HG03575 (cell line): ENCODE data around the gene RNF186.
"Not testable (repeated sequence)": the region's sequence is repeated elsewhere in the genome, so short reads cannot be mapped to it uniquely, and the experiment has no call there.

Experiments
- ATAC-seq: cut with Tn5 transposase; IDR thresholded peaks from one replicate; pipeline ENCODE4 v1.9.1; 2021; ENCODE audit not compliant: unreplicated experiment, insufficient number of reproducible peaks, low FRiP score; ENCODE audit errors: extremely low read depth

RNF186 gene

DNA sequence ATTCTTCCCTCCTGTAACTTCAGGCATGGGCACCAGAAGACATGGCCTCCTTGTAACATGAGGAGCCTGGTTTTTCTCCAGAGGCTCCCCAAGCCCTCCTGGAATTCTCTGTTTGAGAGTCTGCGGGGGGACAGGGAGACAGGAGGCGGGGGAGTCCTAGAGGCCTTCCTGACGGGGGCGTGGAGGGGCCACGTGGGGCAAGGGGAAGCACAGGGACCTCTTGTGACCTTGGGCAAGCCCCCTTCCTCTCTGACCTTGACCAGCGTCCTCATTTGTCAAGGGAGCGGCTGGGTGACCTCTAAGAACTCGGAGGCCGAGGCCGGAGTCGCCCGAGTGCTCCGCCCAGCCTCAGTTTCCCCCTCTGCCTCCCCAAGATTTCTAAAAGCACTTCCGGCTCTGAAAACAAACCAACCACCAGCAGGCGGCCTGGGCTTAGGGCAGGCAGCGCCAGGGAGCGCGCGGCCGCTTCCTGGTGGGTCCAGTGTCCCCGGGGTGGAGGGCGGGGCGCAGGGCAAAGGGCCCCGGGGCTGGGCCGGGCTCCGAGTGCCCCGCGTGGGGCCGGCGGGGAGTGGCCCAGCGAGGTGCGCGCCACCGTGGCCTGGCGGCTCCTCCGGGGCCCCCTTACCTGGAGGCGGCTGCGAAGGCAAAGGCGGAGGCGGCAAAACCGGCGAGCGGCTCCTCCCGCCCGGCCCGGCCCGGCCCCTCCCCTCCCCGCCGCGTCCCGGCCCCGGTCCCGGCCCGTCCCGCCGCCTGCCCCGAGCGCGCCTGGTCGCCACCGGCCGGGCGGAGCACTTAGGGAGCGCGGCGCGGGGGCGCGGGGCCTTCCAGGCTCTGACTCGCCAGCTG lies 15.6 kb downstream of the RNF186 start, which contains the start of gene TMCO4:
Gene TMCO4, minus strand, starts transcription at position 687 of the 846 bp plus-strand sequence. CDS start 19,158 bp downstream, outside the sequence.
- no peak for ATAC-seq

DNA sequence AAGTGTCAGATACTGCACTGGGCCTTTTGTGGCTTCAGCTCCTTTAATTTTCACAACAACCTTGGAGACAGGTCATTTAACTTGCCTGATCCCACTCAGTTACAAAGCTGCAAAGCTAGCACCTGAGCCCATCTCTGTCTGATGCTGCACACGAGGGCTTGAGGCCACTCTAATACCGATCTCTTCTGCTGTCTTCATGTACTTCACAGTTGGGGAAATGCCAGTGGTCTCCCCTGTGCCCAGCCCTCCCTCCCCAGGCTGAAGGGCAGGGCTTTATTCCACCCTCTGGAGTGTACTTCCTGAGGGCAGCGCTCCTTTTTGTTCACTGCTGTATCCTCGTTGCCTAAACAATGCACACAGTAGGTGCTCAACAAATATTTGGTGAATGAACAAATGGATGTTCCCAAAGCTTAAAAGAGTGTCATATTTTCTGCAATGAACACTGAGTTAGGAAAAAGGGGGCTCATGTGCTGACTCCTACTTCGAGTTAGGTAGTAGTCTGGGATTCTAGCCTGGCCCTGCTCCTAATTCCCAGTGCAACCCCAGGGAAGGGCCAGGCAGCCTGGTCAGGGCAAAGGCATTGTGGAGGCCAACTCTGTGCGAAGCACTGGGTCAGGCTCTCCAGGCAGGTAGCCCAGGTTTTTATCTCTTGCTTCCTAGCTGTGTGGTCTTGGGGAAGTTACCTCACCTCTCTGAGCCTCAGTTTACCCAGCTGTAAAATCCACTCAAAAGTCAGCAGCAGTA lies 16.4 kb downstream of the RNF186 start:
- no peak for ATAC-seq

DNA sequence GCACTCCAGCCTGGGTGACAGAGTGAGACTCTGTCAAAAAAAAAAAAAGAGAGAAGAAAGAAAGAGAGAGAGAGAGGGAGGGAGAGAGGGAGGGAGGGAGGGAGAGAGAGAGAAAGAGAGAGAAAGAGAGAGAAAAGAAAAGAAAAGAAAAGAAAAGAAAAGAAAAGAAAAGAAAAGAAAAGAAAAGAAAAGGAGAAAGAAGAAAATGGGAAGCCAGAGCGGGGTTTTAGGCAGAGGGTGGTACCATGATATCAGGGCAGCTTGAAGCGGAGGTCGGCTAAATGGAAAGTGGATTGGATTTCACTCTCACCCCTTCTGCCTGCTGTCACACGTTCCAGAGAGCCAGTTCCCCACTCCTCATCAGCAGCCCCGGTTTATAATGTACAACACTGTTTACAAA lies 17.3 kb downstream of the RNF186 start:
- no peak for ATAC-seq

DNA sequence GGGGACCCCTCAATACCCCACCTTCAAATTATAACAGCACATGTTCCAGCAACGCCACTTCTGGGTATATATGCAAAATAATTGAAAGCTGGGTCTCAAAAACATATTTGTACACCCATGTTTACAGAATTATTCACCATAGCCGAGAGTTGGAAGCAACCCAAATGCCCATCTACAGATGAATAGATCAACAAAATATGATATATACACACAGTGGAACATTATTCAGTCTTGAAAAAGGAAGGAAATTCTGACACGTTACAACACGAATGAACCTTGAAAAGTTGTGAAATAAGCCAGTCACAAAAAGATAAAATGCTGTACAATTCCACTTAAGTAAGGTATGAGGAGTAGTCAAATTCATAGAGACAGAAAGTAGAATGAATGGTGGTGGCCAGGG lies 20.5 kb downstream of the RNF186 start:
- no peak for ATAC-seq

DNA sequence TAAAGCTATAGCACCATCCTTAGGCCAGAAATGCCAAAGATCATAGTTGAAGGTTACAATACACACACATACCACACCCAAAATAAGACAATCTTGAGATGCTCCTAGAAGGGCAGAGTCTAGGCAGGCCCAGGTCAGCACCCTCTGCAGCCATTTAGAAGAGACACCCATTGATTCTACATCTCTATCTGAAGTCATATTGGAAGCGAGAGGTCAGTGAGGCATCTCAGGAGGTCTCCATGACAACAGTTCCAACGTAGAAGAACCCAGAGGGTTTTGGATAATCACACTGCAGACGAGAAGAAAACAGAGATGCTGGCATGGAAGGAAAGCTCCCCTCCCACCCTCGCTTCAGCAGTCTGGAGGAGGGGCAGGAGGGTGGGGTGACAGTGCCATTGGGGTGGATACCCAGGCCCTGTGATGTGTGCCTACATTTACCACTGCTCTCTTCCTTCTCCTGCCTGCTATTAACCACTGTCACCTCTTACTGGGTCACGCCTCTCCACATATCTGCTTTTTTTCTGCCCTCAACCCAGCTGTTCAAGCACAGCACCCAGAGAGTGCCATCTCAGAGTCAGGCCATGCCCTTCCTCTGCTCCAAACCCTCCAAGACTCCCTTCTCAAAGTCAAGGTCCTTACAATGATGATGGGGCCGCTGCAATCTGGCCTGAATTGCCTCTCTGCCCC lies 21.6 kb downstream of the RNF186 start:
- no peak for ATAC-seq

DNA sequence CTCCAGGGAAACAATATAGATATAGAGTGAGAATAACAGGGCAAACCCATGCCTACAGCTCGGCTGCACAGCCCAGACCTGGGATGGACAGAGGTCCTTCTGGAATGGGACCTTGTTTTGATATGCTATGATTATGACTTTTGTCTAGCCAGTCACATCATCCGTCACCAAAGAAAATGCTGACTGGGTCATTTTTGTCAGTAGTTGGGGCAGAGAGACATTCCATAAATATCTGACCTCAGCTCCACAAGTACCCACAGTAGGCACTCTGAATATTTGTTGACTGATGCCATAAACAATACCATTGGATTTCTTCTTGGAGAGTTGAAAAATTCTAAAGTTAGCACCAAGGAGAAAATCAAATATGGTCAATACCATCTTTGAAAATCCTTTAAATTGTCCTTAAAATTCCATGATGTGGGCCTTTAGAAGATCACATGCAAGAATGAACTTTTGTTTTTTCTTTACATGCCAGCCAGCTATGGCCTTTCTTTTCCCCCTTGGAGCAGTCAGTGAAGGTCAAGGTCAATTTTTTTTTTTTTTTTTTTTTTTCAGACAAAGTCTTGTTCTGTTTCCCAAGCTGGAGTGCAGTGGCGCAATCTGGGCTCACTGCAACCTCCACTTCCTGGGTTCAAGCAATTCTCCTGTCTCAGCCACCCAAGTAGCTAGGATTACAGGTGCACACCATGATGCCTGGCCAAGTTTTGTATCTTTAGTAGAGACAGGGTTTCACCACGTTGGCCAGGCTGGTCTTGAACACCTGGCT lies 22.7 kb downstream of the RNF186 start:
- no peak for ATAC-seq

DNA sequence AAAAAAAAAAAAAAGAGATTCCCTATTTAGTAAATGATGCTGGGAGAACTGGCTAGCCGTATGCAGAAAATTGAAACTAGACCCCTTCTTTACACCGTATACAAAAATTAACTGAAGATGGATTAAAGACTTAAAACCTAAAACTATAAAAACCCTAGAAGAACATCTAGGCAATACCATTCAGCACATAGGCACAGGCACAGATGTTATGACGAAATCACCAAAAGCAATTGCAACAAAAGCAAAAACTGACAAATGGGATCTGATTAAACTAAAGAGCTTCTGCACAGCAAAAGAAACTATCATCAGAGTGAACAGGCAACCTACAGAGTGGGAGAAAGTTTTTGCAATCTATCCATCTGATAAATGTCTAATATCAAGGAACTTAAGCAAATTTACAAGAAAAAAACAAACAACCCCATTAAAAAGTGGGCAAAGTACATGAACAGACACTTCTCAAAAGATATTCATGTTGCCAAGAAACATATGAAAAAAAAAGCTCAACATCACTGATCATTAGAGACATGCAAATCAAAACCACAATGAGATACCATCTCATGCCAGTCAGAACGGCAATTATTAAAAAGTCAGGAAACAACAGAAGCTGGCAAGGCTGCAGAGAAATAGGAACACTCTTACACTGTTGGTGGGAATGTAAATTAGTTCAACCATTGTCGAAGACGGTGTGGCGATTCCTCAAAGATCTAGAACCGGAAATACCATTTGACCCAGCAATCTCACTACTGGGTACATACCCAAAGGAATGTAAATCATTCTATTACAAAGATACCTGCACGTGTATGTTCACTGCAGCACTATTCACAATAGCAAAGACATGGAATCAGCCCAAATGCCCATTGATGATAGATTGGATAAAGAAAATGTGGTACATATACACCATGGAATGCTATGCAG lies 24.8 kb downstream of the RNF186 start:
- ATAC-seq = not testable (repeated sequence)

DNA sequence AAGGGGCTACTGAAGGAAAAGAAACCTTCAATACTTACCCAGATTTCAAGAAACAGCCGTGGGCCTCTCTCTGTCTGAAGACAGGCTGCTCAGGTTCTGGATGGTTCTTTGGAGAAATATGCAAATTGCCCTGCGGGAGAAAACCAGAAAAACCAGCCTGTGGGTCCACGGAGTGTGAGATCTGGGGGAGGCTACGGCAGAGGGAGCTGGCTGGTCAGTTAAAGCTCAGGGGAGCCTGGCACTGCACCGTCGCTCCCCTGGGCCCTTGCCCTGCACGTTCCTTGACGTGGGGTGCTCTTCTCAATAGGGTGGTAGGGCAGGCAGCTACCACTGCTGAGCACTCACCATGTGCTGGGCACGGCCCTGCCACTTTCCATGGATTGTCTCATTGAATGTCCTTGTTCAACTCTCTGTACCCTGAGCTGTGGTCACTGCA lies 28.1 kb downstream of the RNF186 start:
- no peak for ATAC-seq

DNA sequence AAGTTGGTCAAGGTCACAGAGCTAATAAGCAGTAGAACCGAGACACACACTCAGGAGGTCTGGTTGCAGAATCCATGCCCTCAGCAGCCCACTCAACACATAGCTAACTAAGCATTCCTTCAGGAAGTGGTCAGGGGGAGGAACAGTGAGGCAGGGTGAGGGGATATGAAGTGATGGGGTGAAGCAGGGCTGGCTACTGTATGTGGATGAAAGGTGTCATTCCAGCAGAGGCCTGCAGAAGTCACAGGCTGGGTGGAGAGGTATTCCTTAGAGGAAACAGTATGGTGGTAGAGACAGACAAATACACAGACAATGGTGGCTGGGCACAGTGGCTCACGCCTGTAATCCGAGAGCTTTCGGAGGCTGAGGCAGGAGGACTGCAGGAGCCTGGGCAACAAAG lies 29.4 kb downstream of the RNF186 start:
- no peak for ATAC-seq

DNA sequence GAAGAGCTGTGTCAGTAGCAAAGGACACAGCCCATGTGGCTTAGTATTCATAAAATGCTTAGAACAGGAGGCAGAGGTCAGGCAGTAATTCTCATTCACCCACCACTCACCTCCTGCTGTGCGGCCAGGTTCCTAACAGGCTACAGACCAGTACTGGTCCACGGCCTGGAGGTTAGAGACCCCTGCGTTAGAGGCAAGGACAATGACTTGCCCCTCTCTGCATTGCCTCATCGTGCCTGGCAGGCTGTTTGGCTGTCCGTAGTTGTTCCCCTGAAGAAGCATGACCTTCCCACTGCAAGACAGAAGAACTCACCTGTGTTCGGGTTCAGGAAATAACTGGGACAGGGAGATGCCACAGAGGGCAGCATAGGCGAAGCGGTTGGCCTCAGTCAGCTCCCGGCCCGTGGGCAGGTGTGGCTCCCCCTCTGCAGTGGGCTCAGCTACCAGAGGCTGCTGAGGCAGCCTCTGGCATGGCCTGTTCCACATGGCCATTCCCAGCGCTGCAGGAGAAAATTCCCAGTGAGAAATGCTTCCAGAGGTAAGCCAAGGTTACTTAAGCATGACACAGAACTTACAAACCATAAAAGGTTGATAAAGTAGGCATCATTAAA lies 34.7 kb downstream of the RNF186 start:
- ATAC-seq = no peak

DNA sequence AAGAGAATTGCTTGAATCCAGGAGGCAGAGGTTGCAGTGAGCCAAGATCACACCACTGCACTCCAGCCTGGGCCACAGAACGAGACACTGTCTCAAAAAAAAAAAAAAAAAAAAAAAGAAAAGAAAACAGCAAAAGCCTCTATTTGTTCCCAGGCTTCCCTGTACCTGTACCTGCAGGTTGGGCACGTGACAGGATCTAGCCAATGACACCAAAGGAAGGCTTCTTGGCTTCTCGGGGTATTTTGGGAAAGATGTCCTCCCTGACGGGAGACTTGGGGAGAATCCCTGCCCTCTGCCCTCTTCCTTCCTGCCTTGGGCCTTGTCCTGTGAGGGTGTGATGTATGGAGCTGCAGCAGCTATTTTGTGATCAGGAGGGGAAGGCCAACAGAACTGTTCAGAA lies 38.1 kb downstream of the RNF186 start:
- no peak for ATAC-seq

DNA sequence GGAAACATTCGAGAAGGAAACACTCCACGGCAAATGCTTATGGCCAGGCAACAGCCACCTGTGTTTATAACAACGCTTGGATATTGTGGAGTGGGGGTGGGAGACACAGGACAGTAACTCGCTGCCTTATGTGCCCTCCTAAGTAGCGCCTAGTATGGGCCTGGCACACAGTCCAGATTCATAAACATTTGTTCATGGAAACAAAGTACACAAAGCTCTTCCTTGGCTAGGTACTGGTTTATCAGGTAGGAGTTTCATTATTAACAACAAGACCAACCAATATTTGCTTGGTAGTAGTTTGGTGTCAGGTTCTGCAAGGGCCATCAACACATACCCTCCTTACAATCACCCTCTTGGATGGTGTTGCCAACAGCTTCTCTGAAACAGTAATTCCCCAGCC lies 38.8 kb downstream of the RNF186 start:
- ATAC-seq = no peak

DNA sequence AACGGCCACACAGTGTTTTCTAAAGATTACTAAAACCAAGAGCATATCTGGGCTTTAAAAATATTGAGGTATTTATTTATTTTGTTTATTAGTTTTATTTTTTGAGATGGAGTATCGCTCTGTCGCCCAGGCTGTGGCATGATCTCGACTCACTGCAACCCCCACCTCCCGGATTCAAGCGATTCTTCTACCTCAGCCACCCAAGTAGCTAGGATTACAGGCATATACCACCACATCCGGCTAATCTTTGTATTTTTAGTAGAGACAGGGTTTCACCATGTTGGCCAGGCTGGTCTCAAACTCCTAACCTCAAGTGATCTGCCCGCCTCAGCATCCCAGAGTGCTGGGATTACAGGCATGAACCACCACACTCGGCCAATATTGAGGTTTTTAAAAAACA lies 39.3 kb downstream of the RNF186 start:
- no peak for ATAC-seq

DNA sequence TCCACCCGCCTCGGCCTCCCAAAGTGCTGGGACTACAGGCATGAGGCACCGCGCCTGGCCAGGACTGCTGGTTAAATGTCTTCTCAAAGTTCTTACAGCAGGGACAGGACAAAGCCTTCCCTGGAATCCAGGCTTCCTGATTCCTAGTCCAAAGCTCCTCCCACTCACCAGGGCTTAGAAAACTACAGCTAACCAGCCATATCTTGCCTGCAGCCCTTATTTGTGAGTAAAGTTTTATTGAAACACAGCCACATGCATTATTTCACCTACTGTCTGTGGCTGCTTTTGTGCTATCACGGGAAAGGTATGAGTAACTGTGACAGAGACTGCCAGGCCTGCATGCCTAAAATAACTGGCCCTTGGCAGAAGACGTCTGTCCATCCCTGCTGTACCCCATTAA lies 39.8 kb downstream of the RNF186 start:
- no peak for ATAC-seq

DNA sequence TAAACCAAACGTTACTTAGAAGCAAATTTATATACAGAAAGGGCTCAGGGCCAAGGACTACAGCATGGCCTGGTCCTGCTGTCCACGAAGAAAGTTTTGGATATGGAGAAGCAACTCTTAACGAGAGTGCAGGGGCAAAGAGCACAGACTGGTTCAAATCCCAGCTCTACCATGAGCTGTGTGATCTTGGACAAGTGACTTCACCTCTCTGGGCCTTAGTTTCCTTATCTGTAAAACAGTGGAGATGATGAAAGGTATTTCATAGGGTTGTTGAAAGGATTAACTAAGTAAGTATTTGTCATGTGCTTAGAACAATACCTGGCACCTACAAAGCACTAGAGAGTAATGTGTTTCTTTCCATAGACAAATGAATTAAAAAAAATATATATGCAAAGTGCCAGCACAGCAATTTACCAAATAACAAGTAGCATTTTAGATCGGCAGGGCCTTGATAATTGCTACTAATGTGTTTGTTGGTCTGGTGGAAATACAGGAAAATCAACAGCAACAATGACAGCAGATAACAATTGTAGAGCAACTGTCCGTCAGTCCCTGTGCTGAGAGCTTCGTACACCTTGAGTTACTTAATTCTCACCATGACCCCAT lies 40.8 kb downstream of the RNF186 start:
- no peak for ATAC-seq

DNA sequence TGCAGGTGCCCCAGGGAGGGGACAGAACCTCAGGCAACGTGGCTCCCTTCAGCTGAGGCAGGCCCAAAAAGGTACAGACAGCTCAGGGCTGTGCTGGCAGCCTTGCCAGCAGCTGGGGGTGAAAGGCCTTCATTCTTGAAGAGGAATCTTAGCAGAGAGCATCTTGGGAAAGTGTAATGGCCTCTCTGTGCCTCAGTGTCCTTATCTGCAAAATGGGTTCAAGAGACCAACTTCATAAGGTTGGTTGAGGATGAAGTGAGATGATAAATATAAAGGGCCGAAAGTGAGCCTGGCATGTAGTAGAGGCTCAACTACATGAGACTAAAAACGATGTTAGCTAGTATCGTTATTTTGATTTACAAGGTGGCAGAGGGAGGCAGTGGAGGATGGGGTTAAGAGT lies 41.6 kb downstream of the RNF186 start:
- no peak for ATAC-seq

DNA sequence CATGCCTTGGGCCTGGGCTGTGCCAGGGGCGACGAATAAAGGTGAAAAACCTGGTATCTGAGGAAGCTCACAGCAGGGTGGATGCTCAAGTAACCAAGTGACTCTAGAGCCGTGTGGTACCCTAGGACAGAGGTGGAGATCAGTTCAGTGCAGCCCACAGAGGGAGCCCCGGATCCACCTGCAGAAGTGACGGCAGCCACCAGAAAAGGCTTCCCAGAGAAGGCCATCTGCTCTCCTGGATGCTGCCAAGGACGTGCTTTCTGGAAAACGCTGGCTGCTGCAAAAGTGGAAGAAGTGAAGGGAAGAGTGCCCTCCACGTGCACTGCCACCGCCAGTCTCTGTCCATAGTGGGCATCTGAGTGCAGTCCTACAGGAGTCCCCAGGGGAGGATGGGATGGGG lies 43.0 kb downstream of the RNF186 start:
- ATAC-seq = no peak
